PC-3 (cell line): Measurements from ENCODE around the gene GRM6.

ENCODE experiments used
- EZH2 ChIP-seq: fragments of 300-600 bp; sonication (generic); IDR thresholded peaks from one replicate; pipeline ENCODE4 v1.6.1; 2017; ENCODE audit warnings: antibody characterized with exemption, mild to moderate bottlenecking, low read length; ENCODE audit not compliant: unreplicated experiment
- TF ChIP-seq, protein P1 (sequence below): fragments of 300-600 bp; sonication (generic); conservative IDR thresholded peaks from 2 replicates; pipeline ENCODE4 v1.5.1; 2017; ENCODE audit warnings: antibody characterized with exemption, low read depth, mild to moderate bottlenecking, low read length

DNA sequence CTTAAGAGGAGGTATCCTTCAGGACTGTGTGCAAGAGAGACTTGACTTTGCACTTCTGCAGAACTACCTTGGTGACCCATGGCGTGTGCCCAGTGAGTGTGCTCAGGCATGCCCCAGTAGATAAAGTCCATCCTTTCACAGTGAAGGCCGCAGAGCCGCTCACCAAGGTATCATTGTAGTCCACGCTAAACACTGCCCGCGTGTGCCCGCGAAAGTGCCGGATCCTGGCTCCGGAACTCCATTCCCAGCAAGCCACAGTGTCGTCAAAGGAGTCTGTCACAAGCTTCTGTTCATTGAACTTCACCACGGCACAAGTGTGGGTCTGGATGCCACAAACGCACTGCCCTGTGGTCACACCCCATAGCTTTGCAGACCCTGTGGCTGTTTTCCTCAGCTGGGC is 3.3 kb upstream of the GRM6 start:
- TF ChIP-seq, protein P1, sequence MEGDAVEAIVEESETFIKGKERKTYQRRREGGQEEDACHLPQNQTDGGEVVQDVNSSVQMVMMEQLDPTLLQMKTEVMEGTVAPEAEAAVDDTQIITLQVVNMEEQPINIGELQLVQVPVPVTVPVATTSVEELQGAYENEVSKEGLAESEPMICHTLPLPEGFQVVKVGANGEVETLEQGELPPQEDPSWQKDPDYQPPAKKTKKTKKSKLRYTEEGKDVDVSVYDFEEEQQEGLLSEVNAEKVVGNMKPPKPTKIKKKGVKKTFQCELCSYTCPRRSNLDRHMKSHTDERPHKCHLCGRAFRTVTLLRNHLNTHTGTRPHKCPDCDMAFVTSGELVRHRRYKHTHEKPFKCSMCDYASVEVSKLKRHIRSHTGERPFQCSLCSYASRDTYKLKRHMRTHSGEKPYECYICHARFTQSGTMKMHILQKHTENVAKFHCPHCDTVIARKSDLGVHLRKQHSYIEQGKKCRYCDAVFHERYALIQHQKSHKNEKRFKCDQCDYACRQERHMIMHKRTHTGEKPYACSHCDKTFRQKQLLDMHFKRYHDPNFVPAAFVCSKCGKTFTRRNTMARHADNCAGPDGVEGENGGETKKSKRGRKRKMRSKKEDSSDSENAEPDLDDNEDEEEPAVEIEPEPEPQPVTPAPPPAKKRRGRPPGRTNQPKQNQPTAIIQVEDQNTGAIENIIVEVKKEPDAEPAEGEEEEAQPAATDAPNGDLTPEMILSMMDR = no peak
- TF ChIP-seq EZH2 = no peak
